Lower leg skin (tissue), 4 donors: ENCODE data around the gene MACROD1. TPM values are rescaled to one million over a fixed set of nuclear protein-coding genes. Genes with fewer than 3 reads are reported as not detected.

Source experiments
- DNase-seq, 2 donors: peaks; one replicate each; pipeline ENCODE4 v3.0.0-alpha.2; 2019; ENCODE audit warnings: low spot score in 2 of 2
- H3K4me3 ChIP-seq: fragments of 200-600 bp; sonication (generic); 2 replicates; pipeline ENCODE4 v1.5.1; 2017; ENCODE audit warnings: mild to moderate bottlenecking, low read depth; ENCODE audit not compliant: poor library complexity, severe bottlenecking
- CTCF ChIP-seq, 3 donors: fragments of 450-650 bp; IDR thresholded peaks; one replicate each; pipeline ENCODE4 v1.5.1; 2016; ENCODE audit warnings: antibody characterized with exemption in 3 of 3, mild to moderate bottlenecking in 3 of 3, moderate library complexity in 2 of 3
- POLR2A ChIP-seq, 2 donors: fragments of 450-650 bp; IDR thresholded peaks; one replicate each; pipeline ENCODE4 v1.6.1; 2016 to 2017; ENCODE audit warnings: antibody characterized with exemption in 2 of 2, mild to moderate bottlenecking in 1 of 2, moderate library complexity in 1 of 2
- WGBS, 2 donors: methylation state at CpG; one replicate each; pipeline ENCODE4 v1.1.5; 2018; 5-methylcytosine and 5-hydroxymethylcytosine counted together
- intact Hi-C: fragments of 100-400 bp; cut with DNase I; formaldehyde crosslinking; loops from one replicate; pipeline ENCODE4 v1.15.0; 2023; ENCODE audit warnings: low total_unique reads
- total RNA-seq, 4 donors: library from RNA; depleted of rRNA; stranded (reverse); fragments of >200 nt; gene quantifications; one replicate each; pipeline ENCODE4 v1.1.0, GENCODE V29; 2016

MACROD1 gene
- total RNA-seq, 4 donors from 2014 or later = 44.8 to 74.8 (median 55.6) TPM

- no peak for TF ChIP-seq CTCF (IDR thresholded peaks at IDR 0.05)
- no peak for TF ChIP-seq POLR2A (IDR thresholded peaks at IDR 0.05)
- DNase-seq = peak in 1 of 2 donors; percentile 81
- peak overlapping the region; percentile 20 for H3K4me3 ChIP-seq
- WGBS, 2 donors = 1 to 2% methylated on average over 17 to 58 of the region's 85 CpGs
- intact Hi-C loops = no loop called here
Measured at GRCh38 chr11:64036087-64037026, 129.6 kb downstream of the MACROD1 start.

- WGBS, 2 donors = no CpG with 5 or more reads among the region's 64 CpGs
- H3K4me3 ChIP-seq = peak within 1 kb of the TSS; percentile 20
- DNase-seq = no peak
- intact Hi-C loops = no loop called here
- TF ChIP-seq POLR2A (IDR thresholded peaks at IDR 0.05) (no peak), CTCF (IDR thresholded peaks at IDR 0.05) (no peak)
Measured at GRCh38 chr11:64035576-64035975, 130.3 kb downstream of the MACROD1 start, which contains the start of gene FLRT1. FLRT1 (plus strand) TSS chr11:64035931; CDS start chr11:64116268, 80,337 bp downstream.

- WGBS, 2 donors = 7 to 15% methylated on average over 17 of the region's 17 CpGs
- no peak overlapping the region for H3K4me3 ChIP-seq
- intact Hi-C loops = no loop called here
- DNase-seq = no peak
- no peak for TF ChIP-seq CTCF (IDR thresholded peaks at IDR 0.05)
Measured at GRCh38 chr11:64035081-64035524, 130.8 kb downstream of the MACROD1 start.

- WGBS, 2 donors = 70 to 72% methylated on average over 9 of the region's 9 CpGs
- TF ChIP-seq CTCF (IDR thresholded peaks at IDR 0.05) = no peak
- H3K4me3 ChIP-seq = no peak overlapping the region
- DNase-seq = peak in 1 of 2 donors; percentile 83
- intact Hi-C loops = no loop called here
Measured at GRCh38 chr11:64034411-64034811, 131.5 kb downstream of the MACROD1 start.

- 81 to 98% methylated on average over 4 of the region's 4 CpGs for WGBS, 2 donors
- intact Hi-C loops = no loop called here
- no peak overlapping the region for H3K4me3 ChIP-seq
Measured at GRCh38 chr11:64032050-64032449, 133.9 kb downstream of the MACROD1 start.

More at GRCh38 chr11:64032050-64032449, 133.9 kb downstream of the MACROD1 start:
- DNase-seq = no peak
- TF ChIP-seq CTCF (IDR thresholded peaks at IDR 0.05) (no peak), POLR2A (IDR thresholded peaks at IDR 0.05) (no peak)
